ENCODE results near the gene ABCD2. TPM values are rescaled to one million over a fixed set of nuclear protein-coding genes. Genes with fewer than 3 reads are reported as not detected.

Gene ABCD2
- total RNA-seq (1 to 10 TPM; 3.4 to 8.6 (median 6.7) TPM), polyA plus RNA-seq (1 to 10 TPM in 1 of 2 donors, under 1 TPM in 1; 0.39 to 1.4 TPM)
- long read RNA-seq, donor 1, full-length matches to known transcripts: 5 of 8 reads
- long read RNA-seq, donor 1, partial matches to known transcripts: 2 of 8 reads
- long read RNA-seq, donor 1, other reads (novel, unspliced or antisense): 1 of 8 reads
- long read RNA-seq, donor 2, full-length matches to known transcripts: 6 of 11 reads
- long read RNA-seq, donor 2, partial matches to known transcripts: 0 of 11 reads
- long read RNA-seq, donor 2, other reads (novel, unspliced or antisense): 5 of 11 reads
- long read RNA-seq, donor 3, full-length matches to known transcripts: 7 of 11 reads
- long read RNA-seq, donor 3, partial matches to known transcripts: 0 of 11 reads
- long read RNA-seq, donor 3, other reads (novel, unspliced or antisense): 4 of 11 reads

- H3K9me3 ChIP-seq: no peaks in the 10 kb centered on the region
- intact Hi-C loops (cut with DNase I): loop anchor here in 4 of 10 donors (5.0 to 10.0 kb wide), 4 partner anchors 175 to 605 kb away; partner anchors contain the start of genes KIF21A (in 4 of the 4), LRRK2 (in 1 of the 4) and SLC2A13 (in 1 of the 4)
- 0 to 1% (median 1%) methylated on average over 20 of the region's 20 CpGs for WGBS, 4 donors
- peaks cover 0 to 16% (median 0%) of the 10 kb centered on the region in 12 donors for H3K4me1 ChIP-seq
- peak in 3 of 12 donors; percentile 9 to 16 (median 16) for TF ChIP-seq CTCF (IDR thresholded peaks at IDR 0.05)
- peak in 1 of 2 donors; percentile 27 for TF ChIP-seq POLR2A (IDR thresholded peaks at IDR 0.05)
- no peaks in the 10 kb centered on the region for H3K27me3 ChIP-seq
- ATAC-seq (peak; percentile 82 to 95 (median 92)), DNase-seq (peak; percentile 68 to 78 (median 73))
- H3K36me3 ChIP-seq: no peaks in the 10 kb centered on the region
- H3K4me3 ChIP-seq: peak within 1 kb of the TSS; percentile 18 to 74 (median 60)
- peak within 1 kb of the TSS; percentile 54 to 88 (median 81) for H3K27ac ChIP-seq
These were observed at the start of gene ABCD2 for GRCh38 chr12:39619660-39620433. ABCD2 (minus strand) TSS chr12:39619803; CDS start chr12:39619615, 188 bp downstream.

- WGBS, 4 donors: 87 to 97% (median 92%) methylated on average over 2 of the region's 2 CpGs
- H3K27ac ChIP-seq: no peak overlapping the region
- H3K9me3 ChIP-seq: no peaks in the 10 kb centered on the region
- ATAC-seq: no peak
- intact Hi-C loops (cut with DNase I): no loop called here
- no peaks in the 10 kb centered on the region for H3K4me1 ChIP-seq
- DNase-seq: no peak
- no peaks in the 10 kb centered on the region for H3K27me3 ChIP-seq
- TF ChIP-seq POLR2A (IDR thresholded peaks at IDR 0.05) (no peak), CTCF (IDR thresholded peaks at IDR 0.05) (no peak)
- no peaks in the 10 kb centered on the region for H3K36me3 ChIP-seq
- no peak overlapping the region for H3K4me3 ChIP-seq
These were observed 40.5 kb upstream of the ABCD2 start for GRCh38 chr12:39660101-39660500.

- Histone ChIP-seq H3K4me3 (no peak overlapping the region), H3K36me3 (no peaks in the 10 kb centered on the region), H3K27ac (no peak overlapping the region), H3K4me1 (peaks cover 0 to 4% (median 0%) of the 10 kb centered on the region in 12 donors), H3K9me3 (no peaks in the 10 kb centered on the region), H3K27me3 (no peaks in the 10 kb centered on the region)
- TF ChIP-seq POLR2A (IDR thresholded peaks at IDR 0.05): no peak
- TF ChIP-seq CTCF (IDR thresholded peaks at IDR 0.05): no peak
- intact Hi-C loops (cut with DNase I): no loop called here
- ATAC-seq: no peak
- DNase-seq: no peak
These were observed 27.8 kb upstream of the ABCD2 start for GRCh38 chr12:39647383-39647782.

- no peak overlapping the region for H3K27ac ChIP-seq
- intact Hi-C loops (cut with DNase I): no loop called here
- H3K4me1 ChIP-seq: peaks cover 0 to 4% (median 0%) of the 10 kb centered on the region in 12 donors
- H3K27me3 ChIP-seq: no peaks in the 10 kb centered on the region
- ATAC-seq (no peak), DNase-seq (no peak)
- no peaks in the 10 kb centered on the region for H3K9me3 ChIP-seq
- WGBS, 4 donors: 28 to 49% (median 30%) methylated on average over 2 of the region's 2 CpGs
- TF ChIP-seq CTCF (IDR thresholded peaks at IDR 0.05) (no peak), POLR2A (IDR thresholded peaks at IDR 0.05) (no peak)
- H3K4me3 ChIP-seq: no peak overlapping the region
- no peaks in the 10 kb centered on the region for H3K36me3 ChIP-seq
These were observed 27.4 kb upstream of the ABCD2 start for GRCh38 chr12:39646963-39647362.
